GM12878 (cell line): ENCODE data around the gene PLIN3.
"Not testable (repeated sequence)": the region's sequence is repeated elsewhere in the genome, so short reads cannot be mapped to it uniquely, and the experiment has no call there.

ENCODE experiments used
- CHD4 ChIP-seq: fragments of 200-600 bp; sonication (generic); IDR thresholded peaks from 2 replicates; pipeline ENCODE4 v1.6.1; 2016; ENCODE audit warnings: mild to moderate bottlenecking
- EZH2 ChIP-seq: IDR thresholded peaks from 2 replicates; pipeline ENCODE4 v1.6.1; 2012; ENCODE audit warnings: low read depth, mild to moderate bottlenecking, control low read depth, inconsistent platforms, low read length, borderline replicate concordance; ENCODE audit not compliant: control insufficient read depth
- MYB ChIP-seq: fragments of 150-350 bp; IDR thresholded peaks from 2 replicates; pipeline ENCODE4 v1.6.1; 2014; ENCODE audit warnings: mild to moderate bottlenecking, low read depth, low read length, borderline replicate concordance
- PBX3 ChIP-seq: IDR thresholded peaks from 2 replicates; pipeline ENCODE4 v1.6.1; 2011; ENCODE audit warnings: mild to moderate bottlenecking, low read depth, low read length, moderate library complexity; ENCODE audit not compliant: insufficient replicate concordance
- REST ChIP-seq: IDR thresholded peaks from 2 replicates; pipeline ENCODE4 v1.6.1; 2012; ENCODE audit warnings: mild to moderate bottlenecking, low read depth, low read length
- SIN3A ChIP-seq: IDR thresholded peaks from 2 replicates; pipeline ENCODE4 v1.6.1; 2012; ENCODE audit warnings: low read depth, low read length, improper control_type of control experiment
- ZNF274 ChIP-seq: IDR thresholded peaks from one replicate; pipeline ENCODE4 v1.8.0; 2011; ENCODE audit not compliant: insufficient read length, insufficient read depth
- TF ChIP-seq, protein P1 (sequence below), 3 experiments: IDR thresholded peaks in 2 of 3; conservative IDR thresholded peaks in 1 of 3; 2 replicates each; pipeline ENCODE4 v1.5.1; 2011; ENCODE audit warnings: low read depth in 3 of 3, low read length in 3 of 3, mild to moderate bottlenecking in 3 of 3, control low read depth in 2 of 3, moderate library complexity in 2 of 3, inconsistent platforms in 1 of 3, mixed read lengths in 1 of 3; ENCODE audit not compliant: control insufficient read depth in 2 of 3, insufficient read depth in 1 of 3; ENCODE audit errors: extremely low read depth in 1 of 3
- TF ChIP-seq, protein P2 (sequence below): fragments of 450-650 bp; IDR thresholded peaks from 2 replicates; pipeline ENCODE4 v1.6.1; 2017; ENCODE audit warnings: low read depth, mild to moderate bottlenecking, moderate library complexity

DNA sequence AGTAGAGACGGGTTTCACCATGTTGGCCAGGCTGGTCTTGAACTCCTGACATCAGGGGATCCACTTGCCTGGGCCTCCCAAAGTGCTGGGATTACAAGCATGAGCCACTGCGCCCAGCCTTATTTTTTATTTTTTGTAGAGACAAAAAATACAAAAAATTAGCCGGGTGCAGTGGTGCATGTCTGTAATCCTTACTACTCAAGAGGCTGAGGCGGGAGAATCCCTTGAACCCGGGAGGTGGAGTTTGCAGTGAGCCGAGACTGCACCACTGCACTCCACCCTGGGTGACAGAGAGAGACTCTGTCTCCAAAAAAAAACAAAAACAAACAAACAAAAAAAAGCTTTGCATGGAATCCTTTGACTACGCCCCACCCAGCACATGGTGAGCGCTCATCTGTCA is 14.0 kb downstream of the PLIN3 start:
- TF ChIP-seq PBX3, EZH2, MYB, ZNF274, REST, CHD4, SIN3A: not testable (repeated sequence)
- TF ChIP-seq, protein P1, sequence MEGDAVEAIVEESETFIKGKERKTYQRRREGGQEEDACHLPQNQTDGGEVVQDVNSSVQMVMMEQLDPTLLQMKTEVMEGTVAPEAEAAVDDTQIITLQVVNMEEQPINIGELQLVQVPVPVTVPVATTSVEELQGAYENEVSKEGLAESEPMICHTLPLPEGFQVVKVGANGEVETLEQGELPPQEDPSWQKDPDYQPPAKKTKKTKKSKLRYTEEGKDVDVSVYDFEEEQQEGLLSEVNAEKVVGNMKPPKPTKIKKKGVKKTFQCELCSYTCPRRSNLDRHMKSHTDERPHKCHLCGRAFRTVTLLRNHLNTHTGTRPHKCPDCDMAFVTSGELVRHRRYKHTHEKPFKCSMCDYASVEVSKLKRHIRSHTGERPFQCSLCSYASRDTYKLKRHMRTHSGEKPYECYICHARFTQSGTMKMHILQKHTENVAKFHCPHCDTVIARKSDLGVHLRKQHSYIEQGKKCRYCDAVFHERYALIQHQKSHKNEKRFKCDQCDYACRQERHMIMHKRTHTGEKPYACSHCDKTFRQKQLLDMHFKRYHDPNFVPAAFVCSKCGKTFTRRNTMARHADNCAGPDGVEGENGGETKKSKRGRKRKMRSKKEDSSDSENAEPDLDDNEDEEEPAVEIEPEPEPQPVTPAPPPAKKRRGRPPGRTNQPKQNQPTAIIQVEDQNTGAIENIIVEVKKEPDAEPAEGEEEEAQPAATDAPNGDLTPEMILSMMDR (IDR thresholded peaks at IDR 0.05 in 2 of 3, conservative IDR thresholded peaks at IDR 0.05 in 1 of 3; ENCODE audit: control insufficient read depth in 2 of 3, extremely low read depth in 1 of 3, insufficient read depth in 1 of 3, low read depth in 3 of 3, low read length in 3 of 3) = not testable (repeated sequence)
- TF ChIP-seq, protein P2, sequence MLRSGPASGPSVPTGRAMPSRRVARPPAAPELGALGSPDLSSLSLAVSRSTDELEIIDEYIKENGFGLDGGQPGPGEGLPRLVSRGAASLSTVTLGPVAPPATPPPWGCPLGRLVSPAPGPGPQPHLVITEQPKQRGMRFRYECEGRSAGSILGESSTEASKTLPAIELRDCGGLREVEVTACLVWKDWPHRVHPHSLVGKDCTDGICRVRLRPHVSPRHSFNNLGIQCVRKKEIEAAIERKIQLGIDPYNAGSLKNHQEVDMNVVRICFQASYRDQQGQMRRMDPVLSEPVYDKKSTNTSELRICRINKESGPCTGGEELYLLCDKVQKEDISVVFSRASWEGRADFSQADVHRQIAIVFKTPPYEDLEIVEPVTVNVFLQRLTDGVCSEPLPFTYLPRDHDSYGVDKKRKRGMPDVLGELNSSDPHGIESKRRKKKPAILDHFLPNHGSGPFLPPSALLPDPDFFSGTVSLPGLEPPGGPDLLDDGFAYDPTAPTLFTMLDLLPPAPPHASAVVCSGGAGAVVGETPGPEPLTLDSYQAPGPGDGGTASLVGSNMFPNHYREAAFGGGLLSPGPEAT = not testable (repeated sequence)
